ENCODE data around the gene VNN1.

DNA sequence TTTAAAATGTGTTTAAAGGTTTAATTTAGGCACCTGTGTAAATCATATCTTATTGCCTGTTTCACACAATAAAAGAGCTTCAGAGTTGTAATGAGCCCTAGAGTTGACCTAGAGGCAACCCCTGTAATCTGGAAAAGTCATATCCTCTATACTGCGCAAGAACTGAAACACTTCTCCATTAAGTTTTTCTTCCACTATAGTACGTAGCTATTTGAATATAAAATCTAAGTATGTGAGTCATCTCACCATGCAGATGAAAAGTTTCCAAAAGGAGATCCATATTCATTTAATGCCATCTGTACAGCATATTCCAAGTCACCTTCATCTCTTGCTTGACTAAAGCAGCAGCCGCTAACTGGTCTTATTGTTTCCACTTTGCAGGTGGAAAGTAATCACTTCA lies 28.8 kb downstream of the VNN1 start:
- TF ChIP-seq, protein P1, sequence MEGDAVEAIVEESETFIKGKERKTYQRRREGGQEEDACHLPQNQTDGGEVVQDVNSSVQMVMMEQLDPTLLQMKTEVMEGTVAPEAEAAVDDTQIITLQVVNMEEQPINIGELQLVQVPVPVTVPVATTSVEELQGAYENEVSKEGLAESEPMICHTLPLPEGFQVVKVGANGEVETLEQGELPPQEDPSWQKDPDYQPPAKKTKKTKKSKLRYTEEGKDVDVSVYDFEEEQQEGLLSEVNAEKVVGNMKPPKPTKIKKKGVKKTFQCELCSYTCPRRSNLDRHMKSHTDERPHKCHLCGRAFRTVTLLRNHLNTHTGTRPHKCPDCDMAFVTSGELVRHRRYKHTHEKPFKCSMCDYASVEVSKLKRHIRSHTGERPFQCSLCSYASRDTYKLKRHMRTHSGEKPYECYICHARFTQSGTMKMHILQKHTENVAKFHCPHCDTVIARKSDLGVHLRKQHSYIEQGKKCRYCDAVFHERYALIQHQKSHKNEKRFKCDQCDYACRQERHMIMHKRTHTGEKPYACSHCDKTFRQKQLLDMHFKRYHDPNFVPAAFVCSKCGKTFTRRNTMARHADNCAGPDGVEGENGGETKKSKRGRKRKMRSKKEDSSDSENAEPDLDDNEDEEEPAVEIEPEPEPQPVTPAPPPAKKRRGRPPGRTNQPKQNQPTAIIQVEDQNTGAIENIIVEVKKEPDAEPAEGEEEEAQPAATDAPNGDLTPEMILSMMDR (conservative IDR thresholded peaks at IDR 0.05; ENCODE audit: low read depth, low read length), result no peak
- TF ChIP-seq EZH2 (IDR thresholded peaks at IDR 0.05; ENCODE audit: borderline replicate concordance, low read depth, low read length, poor library complexity, severe bottlenecking), result no peak

Data from A673 (cell line).